ENCODE measurements around the gene HAUS1. TPM values are rescaled to one million over a fixed set of nuclear protein-coding genes. Genes with fewer than 3 reads are reported as not detected.

The HAUS1 gene
- total RNA-seq, 6 experiments from 2014 or later, result 22.7 to 34.8 (median 31.6) TPM

- Mint-ChIP-seq H3K27ac (peak overlapping the region; percentile 82), H3K4me1 (ENCODE audit: low read depth) (peaks cover 70% of the 10 kb centered on the region), H3K9me3 (no peaks in the 10 kb centered on the region), H3K36me3 (ENCODE audit: low read depth) (peaks cover 5% of the 10 kb centered on the region; the same call in 1 of the 2 replicates), H3K4me3 (peak overlapping the region; percentile 77), H3K27me3 (ENCODE audit: insufficient read depth) (no peaks in the 10 kb centered on the region)
- DNase-seq, result peak; percentile 18
- no peak for TF ChIP-seq CTCF (IDR thresholded peaks at IDR 0.05)
Measured at GRCh38 chr18:46152808-46153617, 48.8 kb downstream of the HAUS1 start.

GRCh38 chr18:46155641-46156051 is 51.5 kb downstream of the HAUS1 start:
- no peaks in the 10 kb centered on the region for H3K9me3 Mint-ChIP-seq
- peak overlapping the region; percentile 87 for H3K27ac Mint-ChIP-seq
- peak; percentile 87 for DNase-seq
- no peaks in the 10 kb centered on the region for H3K27me3 Mint-ChIP-seq (ENCODE audit: insufficient read depth)
- H3K36me3 Mint-ChIP-seq (ENCODE audit: low read depth), result peaks cover 5% of the 10 kb centered on the region; the same call in 1 of the 2 replicates
- TF ChIP-seq CTCF (IDR thresholded peaks at IDR 0.05), result no peak
- peaks cover 84% of the 10 kb centered on the region for H3K4me1 Mint-ChIP-seq (ENCODE audit: low read depth)
- peak overlapping the region; percentile 64 for H3K4me3 Mint-ChIP-seq

- Mint-ChIP-seq H3K4me1 (ENCODE audit: low read depth) (peaks cover 84% of the 10 kb centered on the region), H3K27ac (peak overlapping the region; percentile 87), H3K4me3 (peak overlapping the region; percentile 64; the same call in 1 of the 2 replicates), H3K9me3 (no peaks in the 10 kb centered on the region), H3K27me3 (ENCODE audit: insufficient read depth) (no peaks in the 10 kb centered on the region), H3K36me3 (ENCODE audit: low read depth) (peaks cover 5% of the 10 kb centered on the region; the same call in 1 of the 2 replicates)
- no peak for TF ChIP-seq CTCF (IDR thresholded peaks at IDR 0.05)
- no peak for DNase-seq
Measured at GRCh38 chr18:46156124-46156745, 52.0 kb downstream of the HAUS1 start.

GRCh38 chr18:46156843-46157242 is 52.7 kb downstream of the HAUS1 start:
- no peaks in the 10 kb centered on the region for H3K27me3 Mint-ChIP-seq (ENCODE audit: insufficient read depth)
- DNase-seq, result no peak
- TF ChIP-seq CTCF (IDR thresholded peaks at IDR 0.05), result no peak
- H3K27ac Mint-ChIP-seq, result peak overlapping the region; percentile 87; the same call in 1 of the 2 replicates
- peaks cover 5% of the 10 kb centered on the region; the same call in 1 of the 2 replicates for H3K36me3 Mint-ChIP-seq (ENCODE audit: low read depth)
- H3K4me1 Mint-ChIP-seq (ENCODE audit: low read depth), result peaks cover 80% of the 10 kb centered on the region
- H3K4me3 Mint-ChIP-seq, result no peak overlapping the region
- no peaks in the 10 kb centered on the region for H3K9me3 Mint-ChIP-seq

GRCh38 chr18:46158499-46158898 is 54.3 kb downstream of the HAUS1 start:
- H3K4me1 Mint-ChIP-seq (ENCODE audit: low read depth), result peaks cover 63% of the 10 kb centered on the region
- peak overlapping the region; percentile 30 for H3K27ac Mint-ChIP-seq

More at GRCh38 chr18:46158499-46158898, 54.3 kb downstream of the HAUS1 start:
- no peak for TF ChIP-seq CTCF (IDR thresholded peaks at IDR 0.05)
- DNase-seq, result peak; percentile 48
- Mint-ChIP-seq H3K27me3 (ENCODE audit: insufficient read depth) (no peaks in the 10 kb centered on the region), H3K9me3 (no peaks in the 10 kb centered on the region), H3K4me3 (no peak overlapping the region), H3K36me3 (ENCODE audit: low read depth) (peaks cover 2% of the 10 kb centered on the region; the same call in 1 of the 2 replicates)
